HG03521 (cell line): ENCODE data around the gene PSD4.

Experiments
- ATAC-seq: cut with Tn5 transposase; IDR thresholded peaks from one replicate; pipeline ENCODE4 v1.9.1; 2021; ENCODE audit warnings: mild to moderate bottlenecking, moderate library complexity; ENCODE audit not compliant: unreplicated experiment

PSD4 gene

GRCh38 chr2:113141451-113141850 is 32.3 kb upstream of the PSD4 start:
- no peak for ATAC-seq

- no peak for ATAC-seq
These were observed 31.5 kb upstream of the PSD4 start for GRCh38 chr2:113142290-113142689.

GRCh38 chr2:113144259-113144658 is 29.5 kb upstream of the PSD4 start:
- no peak for ATAC-seq

- no peak for ATAC-seq
These were observed 24.9 kb upstream of the PSD4 start for GRCh38 chr2:113148606-113149552.

- ATAC-seq, result no peak
These were observed 24.1 kb upstream of the PSD4 start for GRCh38 chr2:113149553-113150257.

- no peak for ATAC-seq
These were observed 23.5 kb upstream of the PSD4 start for GRCh38 chr2:113150258-113150601.

- no peak for ATAC-seq
These were observed 18.4 kb upstream of the PSD4 start for GRCh38 chr2:113155331-113155730.

GRCh38 chr2:113156278-113157117 is 17.3 kb upstream of the PSD4 start:
- ATAC-seq, result no peak

- peak; percentile 54 for ATAC-seq
These were observed 16.5 kb upstream of the PSD4 start for GRCh38 chr2:113157118-113157896.

- ATAC-seq, result no peak
These were observed 15.6 kb upstream of the PSD4 start for GRCh38 chr2:113157897-113158753.

- no peak for ATAC-seq
These were observed 14.8 kb upstream of the PSD4 start for GRCh38 chr2:113158884-113159553.

- ATAC-seq, result no peak
These were observed 13.5 kb upstream of the PSD4 start for GRCh38 chr2:113160248-113160647.

- no peak for ATAC-seq
These were observed 12.8 kb upstream of the PSD4 start for GRCh38 chr2:113160962-113161361.

GRCh38 chr2:113162173-113162572 is 11.6 kb upstream of the PSD4 start:
- no peak for ATAC-seq

- no peak for ATAC-seq
These were observed 10.9 kb upstream of the PSD4 start for GRCh38 chr2:113162869-113163268.

- ATAC-seq, result no peak
These were observed 9.4 kb upstream of the PSD4 start for GRCh38 chr2:113164215-113164929.

- no peak for ATAC-seq
These were observed 8.7 kb upstream of the PSD4 start for GRCh38 chr2:113164930-113165585.

- ATAC-seq, result no peak
These were observed 7.6 kb upstream of the PSD4 start for GRCh38 chr2:113166187-113166645.
